DND-41 (cell line): ENCODE results near the gene LIF.
"Not testable (repeated sequence)": the region's sequence is repeated elsewhere in the genome, so short reads cannot be mapped to it uniquely, and the experiment has no call there.

ENCODE experiments used
- ATAC-seq: fragments of 200-7000 bp; cut with Tn5 transposase; 3 replicates; pipeline ENCODE4 v1.9.1; 2021; ENCODE audit warnings: low read depth; ENCODE audit not compliant: insufficient read depth
- DNase-seq: peaks from one replicate; pipeline ENCODE4 v3.0.0-alpha.2; 2020
- H2AFZ ChIP-seq: 2 replicates; pipeline ENCODE4 v1.6.0; 2012; ENCODE audit warnings: low read depth, low read length
- H3K27ac ChIP-seq: 2 replicates; pipeline ENCODE4 v1.5.1; 2012; ENCODE audit warnings: low read length, inconsistent platforms
- H3K27me3 ChIP-seq: fragments of 200-600 bp; sonication (generic); 2 replicates; pipeline ENCODE4 v1.6.0; 2012; ENCODE audit warnings: low read length, mild to moderate bottlenecking, inconsistent platforms; ENCODE audit not compliant: insufficient read depth, poor library complexity
- H3K36me3 ChIP-seq: 2 replicates; pipeline ENCODE4 v1.5.1; 2012; ENCODE audit warnings: low read length, inconsistent platforms; ENCODE audit not compliant: insufficient read depth
- H3K4me1 ChIP-seq: 2 replicates; pipeline ENCODE4 v1.5.1; 2012; ENCODE audit warnings: mild to moderate bottlenecking, low read length; ENCODE audit not compliant: insufficient read depth
- H3K4me2 ChIP-seq: 2 replicates; pipeline ENCODE4 v1.6.0; 2012; ENCODE audit warnings: mild to moderate bottlenecking, moderate library complexity, low read length, inconsistent platforms; ENCODE audit not compliant: insufficient read depth
- H3K4me3 ChIP-seq, 2 experiments: fragments of 200-600 bp in 1 of 2; shearing (Covaris generic) in 1 of 2; 2 replicates each; pipeline ENCODE4 v1.5.1; 2012 to 2016; ENCODE audit warnings: inconsistent platforms in 2 of 2, low read length in 2 of 2, mild to moderate bottlenecking in 2 of 2, low read depth in 1 of 2, moderate library complexity in 1 of 2
- H3K79me2 ChIP-seq: 2 replicates; pipeline ENCODE4 v1.6.0; 2012; ENCODE audit warnings: low read length, inconsistent platforms; ENCODE audit not compliant: insufficient read depth
- H3K9ac ChIP-seq: 2 replicates; pipeline ENCODE4 v1.6.0; 2012; ENCODE audit warnings: low read depth, mild to moderate bottlenecking, inconsistent platforms, low read length, moderate library complexity
- H3K9me3 ChIP-seq: 2 replicates; pipeline ENCODE4 v1.5.1; 2012; ENCODE audit warnings: low read length, moderate library complexity, mild to moderate bottlenecking, inconsistent platforms; ENCODE audit not compliant: insufficient read depth, severe bottlenecking
- H4K20me1 ChIP-seq: 2 replicates; pipeline ENCODE4 v1.6.0; 2012; ENCODE audit warnings: low read length; ENCODE audit not compliant: insufficient read depth
- CTCF ChIP-seq: IDR thresholded peaks from 2 replicates; pipeline ENCODE4 v1.5.1; 2012; ENCODE audit warnings: borderline replicate concordance, low read length, moderate library complexity, mild to moderate bottlenecking; ENCODE audit not compliant: poor library complexity, severe bottlenecking; ENCODE audit errors: extremely low read depth
- EZH2 ChIP-seq: IDR thresholded peaks from 3 replicates; pipeline ENCODE4 v1.6.1; 2012; ENCODE audit warnings: borderline replicate concordance, low read depth, mild to moderate bottlenecking, moderate library complexity, low read length, inconsistent platforms; ENCODE audit not compliant: severe bottlenecking

Gene LIF

GRCh38 chr22:30204015-30204741 lies 42.4 kb downstream of the LIF start:
- no peak overlapping the region for H3K9ac ChIP-seq

GRCh38 chr22:30202531-30203006 lies 44.0 kb downstream of the LIF start:
- H3K27me3 ChIP-seq, result no peaks in the 10 kb centered on the region
- DNase-seq (no peak), ATAC-seq (no peak)
- no peaks in the 10 kb centered on the region for H3K36me3 ChIP-seq
- no peaks in the 10 kb centered on the region for H3K79me2 ChIP-seq
- no peaks in the 10 kb centered on the region for H3K9me3 ChIP-seq
- TF ChIP-seq EZH2 (no peak), CTCF (no peak)
- peaks cover under 1% of the 10 kb centered on the region; the same call in 1 of the 2 replicates for H3K4me1 ChIP-seq
- H3K4me3 ChIP-seq, result no peak overlapping the region
- H2AFZ ChIP-seq, result no peak overlapping the region
- H3K4me2 ChIP-seq, result no peak overlapping the region
- H4K20me1 ChIP-seq, result no peaks in the 10 kb centered on the region
- H3K9ac ChIP-seq, result no peak overlapping the region
- H3K27ac ChIP-seq, result no peak overlapping the region

More at GRCh38 chr22:30204015-30204741, 42.4 kb downstream of the LIF start:
- H4K20me1 ChIP-seq, result no peaks in the 10 kb centered on the region
- no peaks in the 10 kb centered on the region for H3K36me3 ChIP-seq
- no peak for TF ChIP-seq EZH2
- no peaks in the 10 kb centered on the region for H3K4me1 ChIP-seq
- no peak overlapping the region for H3K27ac ChIP-seq
- no peak overlapping the region for H3K4me2 ChIP-seq
- H3K79me2 ChIP-seq, result no peaks in the 10 kb centered on the region
- no peaks in the 10 kb centered on the region for H3K9me3 ChIP-seq
- no peak overlapping the region for H2AFZ ChIP-seq
- DNase-seq (no peak), ATAC-seq (no peak; the same call in 2 of the 3 replicates)
- H3K4me3 ChIP-seq, result no peak overlapping the region
- H3K27me3 ChIP-seq, result no peaks in the 10 kb centered on the region

- TF ChIP-seq CTCF, result no peak
- TF ChIP-seq EZH2, result no peak
- no peaks in the 10 kb centered on the region for H3K79me2 ChIP-seq
- no peak overlapping the region for H2AFZ ChIP-seq
- H3K36me3 ChIP-seq, result no peaks in the 10 kb centered on the region
- no peak for DNase-seq
- no peak overlapping the region for H3K9ac ChIP-seq
- no peaks in the 10 kb centered on the region for H4K20me1 ChIP-seq
- no peak overlapping the region for H3K27ac ChIP-seq
- no peak overlapping the region for H3K4me3 ChIP-seq
- H3K4me1 ChIP-seq, result peaks cover 7% of the 10 kb centered on the region
- H3K9me3 ChIP-seq, result no peaks in the 10 kb centered on the region
- no peaks in the 10 kb centered on the region for H3K27me3 ChIP-seq
- no peak for ATAC-seq
- no peak overlapping the region for H3K4me2 ChIP-seq
These were observed 44.6 kb downstream of the LIF start for GRCh38 chr22:30201945-30202344.

- H3K9ac ChIP-seq, H3K4me3 ChIP-seq, H3K9me3 ChIP-seq, DNase-seq, H4K20me1 ChIP-seq, H3K27ac ChIP-seq, H3K27me3 ChIP-seq, H3K36me3 ChIP-seq, H3K4me2 ChIP-seq, H2AFZ ChIP-seq, ATAC-seq, H3K79me2 ChIP-seq: not testable (repeated sequence)
- H3K4me1 ChIP-seq, result peaks cover 18% of the 10 kb centered on the region
These were observed 45.7 kb downstream of the LIF start for GRCh38 chr22:30200905-30201304.
